Pancreas (tissue), 10 donors: ENCODE data around the gene INHBE. TPM values are rescaled to one million over a fixed set of nuclear protein-coding genes. Genes with fewer than 3 reads are reported as not detected.

Experiments used
- ATAC-seq, 4 donors: fragments of 200-7000 bp; cut with Tn5 transposase; one replicate each; pipeline versions ENCODE4 v1.8.0 to v1.9.1; 2020; ENCODE audit warnings: mild to moderate bottlenecking in 4 of 4, moderate library complexity in 4 of 4
- DNase-seq, 6 donors: peaks; one replicate each; pipeline ENCODE4 v3.0.0-alpha.2; 2020
- FAIRE-seq: peaks from 2 replicates; lab custom pipeline; 2012; peaks lifted over from hg19 to GRCh38; lab: Jason Lieb, UNC
- H3K27ac ChIP-seq, 4 donors: fragments of 200-600 bp; sonication (generic); 1 replicate in 3 of 4; 2 replicates in 1 of 4; pipeline versions ENCODE4 v1.5.0 to v1.8.0; 2020
- H3K27me3 ChIP-seq, 4 donors: fragments of 200-600 bp; one replicate each; pipeline ENCODE4 v1.8.0; 2021
- H3K36me3 ChIP-seq, 3 donors: fragments of 200-600 bp; sonication (generic) in 1 of 3; one replicate each; pipeline versions ENCODE4 v1.5.0 to v1.8.0; 2020 to 2021
- H3K4me1 ChIP-seq, 3 donors: fragments of 200-600 bp; one replicate each; pipeline ENCODE4 v1.8.0; 2021
- H3K4me3 ChIP-seq, 4 donors: fragments of 200-600 bp; sonication (generic) in 2 of 4; one replicate each; pipeline versions ENCODE4 v1.5.0 to v1.8.0; 2020 to 2021
- H3K9me3 ChIP-seq, 4 donors: fragments of 200-600 bp; one replicate each; pipeline ENCODE4 v1.8.0; 2021
- WGBS, 2 donors: extraction: QIAGEN DNeasy Blood & Tissue Kit; methylation state at CpG; one replicate each; pipeline ENCODE4 v1.1.7; 2013; 5-methylcytosine and 5-hydroxymethylcytosine counted together
- intact Hi-C, 3 donors: fragments of 100-400 bp; cut with DNase I; formaldehyde crosslinking; loops; one replicate each; pipeline versions ENCODE4 v1.11.1 to v1.14.2; 2022
- polyA plus RNA-seq, 2 donors: library from polyadenylated mRNA; stranded (reverse); fragments of 200-250 nt; gene quantifications; one replicate each; pipeline ENCODE4 v1.2.3, GENCODE V29; 2013
- total RNA-seq, 6 donors: library from RNA; stranded (reverse); fragmentation: NEBNext Ultra II Directional in 4 of 6; extraction: Animal tissue kit (Norgen Biotek cat#: 25700) in 4 of 6; gene quantifications; one replicate each; pipeline versions ENCODE4 v1.2.1 to v1.2.4, GENCODE V29; 2021 to 2023
- TF ChIP-seq, protein P1 (sequence below), 4 donors: fragments of 200-600 bp; sonication (generic) in 3 of 4; IDR thresholded peaks; one replicate each; pipeline versions ENCODE4 v1.5.0 to v1.8.0; 2021; ENCODE audit warnings: antibody characterized with exemption in 4 of 4
- donor health status: healthy with polysubstance abuse.
- donor health status: DM: no; HTN: no; CAD: no; lungs with moderate emphysema.
- donor health status: DM: no; HTN: no; CAD: no.
- donor health status: control.
- donor health status: control.
- donor health status: Bipolar disorder and iron deficiency.
- donor health status: DM: yes; HTN: yes; CAD: no.
- donor health status: DM: no; HTN: no; CAD: no.
- donor health status: DM: no; HTN: no; CAD: no.
- donor health status: DM: yes; HTN: yes; CAD: no.

INHBE gene
- total and polyA plus RNA-seq, 8 donors: 0.05 to 17.8 (median 0.24) TPM; not detected in 5

DNA sequence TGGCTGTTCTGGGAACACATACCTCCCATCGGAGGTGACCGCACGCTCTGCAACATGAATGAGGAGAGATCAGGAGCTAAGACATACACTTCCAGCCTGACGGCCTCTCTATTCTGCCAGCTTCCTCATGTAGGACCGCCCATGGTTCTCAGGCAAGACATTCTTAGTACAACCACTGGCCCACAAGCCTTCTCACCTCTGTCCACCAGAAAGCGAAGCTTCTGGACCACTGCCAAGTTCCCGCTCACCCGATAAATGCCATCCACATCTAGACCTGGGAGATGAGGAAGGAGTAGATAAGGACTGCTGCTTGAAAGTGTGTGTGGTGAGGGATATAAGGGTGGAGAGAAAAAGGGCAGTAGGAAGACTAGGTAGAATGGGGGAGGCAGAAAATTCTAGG lies 19.3 kb downstream of the INHBE start:
- 75 to 76% methylated on average over 8 of the region's 8 CpGs for WGBS, 2 donors
- Histone ChIP-seq H3K36me3 (no peaks in the 10 kb centered on the region), H3K27ac (no peak overlapping the region), H3K27me3 (peaks cover 0 to 4% (median 0%) of the 10 kb centered on the region in 4 donors), H3K4me3 (no peak overlapping the region), H3K4me1 (peaks cover 3 to 5% (median 3%) of the 10 kb centered on the region in 3 donors), H3K9me3 (no peaks in the 10 kb centered on the region)
- intact Hi-C loops: no loop called here
- TF ChIP-seq, protein P1, sequence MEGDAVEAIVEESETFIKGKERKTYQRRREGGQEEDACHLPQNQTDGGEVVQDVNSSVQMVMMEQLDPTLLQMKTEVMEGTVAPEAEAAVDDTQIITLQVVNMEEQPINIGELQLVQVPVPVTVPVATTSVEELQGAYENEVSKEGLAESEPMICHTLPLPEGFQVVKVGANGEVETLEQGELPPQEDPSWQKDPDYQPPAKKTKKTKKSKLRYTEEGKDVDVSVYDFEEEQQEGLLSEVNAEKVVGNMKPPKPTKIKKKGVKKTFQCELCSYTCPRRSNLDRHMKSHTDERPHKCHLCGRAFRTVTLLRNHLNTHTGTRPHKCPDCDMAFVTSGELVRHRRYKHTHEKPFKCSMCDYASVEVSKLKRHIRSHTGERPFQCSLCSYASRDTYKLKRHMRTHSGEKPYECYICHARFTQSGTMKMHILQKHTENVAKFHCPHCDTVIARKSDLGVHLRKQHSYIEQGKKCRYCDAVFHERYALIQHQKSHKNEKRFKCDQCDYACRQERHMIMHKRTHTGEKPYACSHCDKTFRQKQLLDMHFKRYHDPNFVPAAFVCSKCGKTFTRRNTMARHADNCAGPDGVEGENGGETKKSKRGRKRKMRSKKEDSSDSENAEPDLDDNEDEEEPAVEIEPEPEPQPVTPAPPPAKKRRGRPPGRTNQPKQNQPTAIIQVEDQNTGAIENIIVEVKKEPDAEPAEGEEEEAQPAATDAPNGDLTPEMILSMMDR (IDR thresholded peaks at IDR 0.05): no peak
- no peak for ATAC-seq
- peak in 1 of 6 donors; percentile 55 for DNase-seq
- FAIRE-seq: no peak

GRCh38 chr12:57474862-57475261 lies 19.8 kb downstream of the INHBE start:
- peak overlapping the region in 1 of 4 donors; percentile 55 for H3K4me3 ChIP-seq
- DNase-seq (peak in 1 of 6 donors; percentile 43), ATAC-seq (no peak), FAIRE-seq (no peak)
- no peak overlapping the region for H3K27ac ChIP-seq
- peaks cover 0 to 4% (median 0%) of the 10 kb centered on the region in 4 donors for H3K27me3 ChIP-seq
- no peaks in the 10 kb centered on the region for H3K36me3 ChIP-seq
- no peaks in the 10 kb centered on the region for H3K9me3 ChIP-seq
- intact Hi-C loops: no loop called here
- peaks cover 3 to 5% (median 3%) of the 10 kb centered on the region in 3 donors for H3K4me1 ChIP-seq
- 64 to 73% methylated on average over 7 of the region's 7 CpGs for WGBS, 2 donors
- TF ChIP-seq, protein P1 (IDR thresholded peaks at IDR 0.05): no peak

GRCh38 chr12:57475271-57476161 lies 20.4 kb downstream of the INHBE start:
- 8% methylated on average over 46 to 84 of the region's 84 CpGs for WGBS, 2 donors
- peak; percentile 60 to 73 (median 66) for ATAC-seq

GRCh38 chr12:57476162-57476992 lies 21.3 kb downstream of the INHBE start:
- 27 to 28% methylated on average over 29 of the region's 29 CpGs for WGBS, 2 donors
- Histone ChIP-seq H3K27me3 (peaks cover 0 to 4% (median 0%) of the 10 kb centered on the region in 4 donors), H3K36me3 (no peaks in the 10 kb centered on the region), H3K27ac (no peak overlapping the region), H3K4me1 (peaks cover 3 to 5% (median 3%) of the 10 kb centered on the region in 3 donors), H3K4me3 (peak overlapping the region; percentile 12 to 55 (median 30)), H3K9me3 (no peaks in the 10 kb centered on the region)
- no peak for FAIRE-seq
- peak in 1 of 6 donors; percentile 61 for DNase-seq
- TF ChIP-seq, protein P1 (IDR thresholded peaks at IDR 0.05): no peak
- intact Hi-C loops: no loop called here
- ATAC-seq: peak; percentile 12 to 29 (median 24)

More at GRCh38 chr12:57475271-57476161, 20.4 kb downstream of the INHBE start:
- Histone ChIP-seq H3K4me3 (peak overlapping the region; percentile 12 to 55 (median 30)), H3K27me3 (peaks cover 0 to 4% (median 0%) of the 10 kb centered on the region in 4 donors), H3K4me1 (peaks cover 3 to 5% (median 3%) of the 10 kb centered on the region in 3 donors), H3K9me3 (no peaks in the 10 kb centered on the region), H3K36me3 (no peaks in the 10 kb centered on the region), H3K27ac (no peak overlapping the region)
- FAIRE-seq (no peak), DNase-seq (peak in 3 of 6 donors; percentile 52 to 85 (median 79))
- TF ChIP-seq, protein P1 (IDR thresholded peaks at IDR 0.05): no peak
- intact Hi-C loops: no loop called here
